Retinal pigment epithelial cell (primary cell): ENCODE data around the gene PCP4L1.

Source experiments
- DNase-seq: peaks from one replicate; pipeline ENCODE4 v3.0.0-alpha.2; 2010; ENCODE audit warnings: low read depth
- H3K4me3 ChIP-seq: 2 replicates; pipeline ENCODE4 v1.5.1; 2011; ENCODE audit warnings: mild to moderate bottlenecking, low read length, control low read depth, moderate library complexity
- CTCF ChIP-seq: conservative IDR thresholded peaks from 2 replicates; pipeline ENCODE4 v1.5.1; 2011; ENCODE audit warnings: low read depth, low read length, control low read depth, inconsistent platforms

Gene PCP4L1

GRCh38 chr1:161282991-161283390, 24.4 kb downstream of the PCP4L1 start:
- no peak for DNase-seq
- H3K4me3 ChIP-seq = no peak overlapping the region

GRCh38 chr1:161285113-161285512, 26.6 kb downstream of the PCP4L1 start:
- no peak for DNase-seq
- no peak overlapping the region for H3K4me3 ChIP-seq
- no peak for TF ChIP-seq CTCF

More at GRCh38 chr1:161282991-161283390, 24.4 kb downstream of the PCP4L1 start:
- TF ChIP-seq CTCF = no peak

- no peak for DNase-seq
- H3K4me3 ChIP-seq = no peak overlapping the region
- TF ChIP-seq CTCF = no peak
These were observed 27.0 kb downstream of the PCP4L1 start for GRCh38 chr1:161285521-161285920.

- DNase-seq = no peak
- H3K4me3 ChIP-seq = no peak overlapping the region
- no peak for TF ChIP-seq CTCF
These were observed 29.0 kb downstream of the PCP4L1 start for GRCh38 chr1:161287482-161288054.

GRCh38 chr1:161290779-161291178, 32.2 kb downstream of the PCP4L1 start:
- no peak for DNase-seq
- TF ChIP-seq CTCF = no peak
- no peak overlapping the region for H3K4me3 ChIP-seq

GRCh38 chr1:161297415-161297814, 38.9 kb downstream of the PCP4L1 start:
- DNase-seq = no peak
- H3K4me3 ChIP-seq = no peak overlapping the region
- no peak for TF ChIP-seq CTCF

GRCh38 chr1:161298116-161298515, 39.6 kb downstream of the PCP4L1 start:
- no peak for DNase-seq
- no peak overlapping the region for H3K4me3 ChIP-seq
- TF ChIP-seq CTCF = no peak
